H9 (cell line): Measurements from ENCODE around the gene CMC4. TPM values are rescaled to one million over a fixed set of nuclear protein-coding genes. Genes with fewer than 3 reads are reported as not detected.

Experiments used
- DNase-seq: peaks from one replicate; pipeline ENCODE4 v3.0.0-alpha.2; 2017
- H2AFZ ChIP-seq: one replicate; pipeline ENCODE4 v1.6.1; 2013; ENCODE audit warnings: mild to moderate bottlenecking, low read length, control low read depth, moderate library complexity
- H2AK5ac ChIP-seq: 2 replicates; pipeline ENCODE4 v1.6.1; 2013; ENCODE audit warnings: low read length, control low read depth, mixed read lengths; ENCODE audit not compliant: insufficient read length
- H2BK120ac ChIP-seq: one replicate; pipeline ENCODE4 v1.6.1; 2013; ENCODE audit warnings: low read depth, mild to moderate bottlenecking, low read length, control low read depth, inconsistent platforms; ENCODE audit not compliant: poor library complexity, severe bottlenecking
- H2BK12ac ChIP-seq: 2 replicates; pipeline ENCODE4 v1.6.1; 2013; ENCODE audit warnings: low read length, control low read depth, mixed read lengths, low read depth; ENCODE audit not compliant: insufficient read length
- H2BK15ac ChIP-seq: 2 replicates; pipeline ENCODE4 v1.6.1; 2013; ENCODE audit warnings: low read depth, low read length, control low read depth
- H2BK20ac ChIP-seq: one replicate; pipeline ENCODE4 v1.6.1; 2013; ENCODE audit warnings: low read depth, mild to moderate bottlenecking, low read length, control low read depth, inconsistent platforms; ENCODE audit not compliant: poor library complexity, severe bottlenecking
- H2BK5ac ChIP-seq: 2 replicates; pipeline ENCODE4 v1.6.1; 2013; ENCODE audit warnings: low read length, control low read depth, mixed read lengths; ENCODE audit not compliant: insufficient read length
- H3K14ac ChIP-seq: 2 replicates; pipeline ENCODE4 v1.6.1; 2013; ENCODE audit warnings: low read length, control low read depth; ENCODE audit not compliant: insufficient read depth
- H3K18ac ChIP-seq: 2 replicates; pipeline ENCODE4 v1.6.1; 2013; ENCODE audit warnings: low read depth, mild to moderate bottlenecking, mixed read lengths, low read length, control low read depth; ENCODE audit not compliant: insufficient read length
- H3K23ac ChIP-seq: 2 replicates; pipeline ENCODE4 v1.6.1; 2013; ENCODE audit warnings: low read length, control low read depth, mixed read lengths, low read depth; ENCODE audit not compliant: insufficient read length
- H3K23me2 ChIP-seq: 2 replicates; pipeline ENCODE4 v1.6.1; 2013; ENCODE audit warnings: low read depth, mild to moderate bottlenecking, mixed read lengths, low read length, control low read depth; ENCODE audit not compliant: insufficient read length, poor library complexity, severe bottlenecking
- H3K27ac ChIP-seq: 2 replicates; pipeline ENCODE4 v1.5.1; 2013; ENCODE audit warnings: low read length, control low read depth, mixed read lengths, low read depth; ENCODE audit not compliant: insufficient read length
- H3K27me3 ChIP-seq: 2 replicates; pipeline ENCODE4 v1.6.1; 2013; ENCODE audit warnings: low read length, control low read depth, inconsistent platforms; ENCODE audit not compliant: insufficient read depth
- H3K4ac ChIP-seq: 2 replicates; pipeline ENCODE4 v1.6.1; 2013; ENCODE audit warnings: low read depth, mild to moderate bottlenecking, control low read depth, inconsistent platforms, low read length, moderate library complexity
- H3K4me1 ChIP-seq: 2 replicates; pipeline ENCODE4 v1.6.1; 2013; ENCODE audit warnings: low read length, control low read depth, inconsistent platforms; ENCODE audit not compliant: insufficient read depth
- H3K4me2 ChIP-seq: 2 replicates; pipeline ENCODE4 v1.6.1; 2013; ENCODE audit warnings: low read length, control low read depth, mixed read lengths; ENCODE audit not compliant: insufficient read length, insufficient read depth
- H3K56ac ChIP-seq: 2 replicates; pipeline ENCODE4 v1.6.1; 2013; ENCODE audit warnings: low read depth, mild to moderate bottlenecking, mixed read lengths, low read length, control low read depth; ENCODE audit not compliant: insufficient read length
- H3K79me1 ChIP-seq: 2 replicates; pipeline ENCODE4 v1.6.1; 2013; ENCODE audit warnings: low read depth, mild to moderate bottlenecking, moderate library complexity, low read length, control low read depth, inconsistent platforms; ENCODE audit not compliant: insufficient read depth, poor library complexity, severe bottlenecking
- H3K79me2 ChIP-seq: 2 replicates; pipeline ENCODE4 v1.6.1; 2013; ENCODE audit warnings: low read length, control low read depth, inconsistent platforms; ENCODE audit not compliant: insufficient read depth
- H3K9ac ChIP-seq: 2 replicates; pipeline ENCODE4 v1.6.1; 2013; ENCODE audit warnings: low read length, control low read depth, mixed read lengths; ENCODE audit not compliant: insufficient read length; ENCODE audit errors: extremely low read depth
- H3K9me3 ChIP-seq: one replicate; pipeline ENCODE4 v1.6.1; 2013; ENCODE audit warnings: low read depth, low read length, inconsistent platforms; ENCODE audit not compliant: control insufficient read depth
- H3T11ph ChIP-seq: one replicate; pipeline ENCODE4 v1.6.1; 2013; ENCODE audit warnings: mild to moderate bottlenecking, low read length, control low read depth, inconsistent platforms
- H4K20me1 ChIP-seq: one replicate; pipeline ENCODE4 v1.6.1; 2013; ENCODE audit not compliant: control insufficient read depth, insufficient read length, insufficient read depth
- H4K5ac ChIP-seq: 2 replicates; pipeline ENCODE4 v1.6.1; 2013; ENCODE audit warnings: low read depth, mild to moderate bottlenecking, mixed read lengths, low read length, control low read depth; ENCODE audit not compliant: insufficient read length
- H4K8ac ChIP-seq: replicated peaks from 2 replicates; pipeline ENCODE4 v1.6.1; 2013; ENCODE audit warnings: low read length, control low read depth, mixed read lengths, low read depth; ENCODE audit not compliant: insufficient read length
- H4K91ac ChIP-seq: 2 replicates; pipeline ENCODE4 v1.6.1; 2013; ENCODE audit warnings: low read depth, mild to moderate bottlenecking, moderate library complexity, mixed read lengths, low read length, control low read depth; ENCODE audit not compliant: insufficient read length
- H3K27ac Mint-ChIP-seq, 3 experiments: 2 replicates in 2 of 3; 3 replicates in 1 of 3; pipeline ENCODE4 v1.8.0; 2020 to 2021; ENCODE audit warnings: mixed read lengths in 3 of 3, mild to moderate bottlenecking in 1 of 3, moderate library complexity in 1 of 3
- H3K27me3 Mint-ChIP-seq: 2 replicates; pipeline ENCODE4 v1.8.0; 2021; ENCODE audit warnings: low read depth, mild to moderate bottlenecking, moderate library complexity, mixed read lengths
- H3K36me3 Mint-ChIP-seq, 3 experiments: 2 replicates in 2 of 3; 3 replicates in 1 of 3; pipeline ENCODE4 v1.8.0; 2020 to 2021; ENCODE audit warnings: low read depth in 3 of 3, mixed read lengths in 3 of 3; ENCODE audit not compliant: insufficient read depth in 1 of 3
- H3K4me1 Mint-ChIP-seq, 2 experiments: 2 replicates each; pipeline ENCODE4 v1.8.0; 2020; ENCODE audit warnings: mixed read lengths in 2 of 2
- H3K4me3 Mint-ChIP-seq, 2 experiments: 2 replicates in 1 of 2; 3 replicates in 1 of 2; pipeline ENCODE4 v1.8.0; 2020 to 2021; ENCODE audit warnings: mild to moderate bottlenecking in 2 of 2, mixed read lengths in 2 of 2, moderate library complexity in 1 of 2
- H3K9me3 Mint-ChIP-seq, 2 experiments: 2 replicates in 1 of 2; 3 replicates in 1 of 2; pipeline ENCODE4 v1.8.0; 2020; ENCODE audit warnings: mild to moderate bottlenecking in 2 of 2, mixed read lengths in 2 of 2, moderate library complexity in 1 of 2
- CTCF ChIP-seq: fragments of 200-600 bp; sonication (generic); conservative IDR thresholded peaks from 3 replicates; pipeline ENCODE4 v1.8.0; 2021; ENCODE audit warnings: antibody characterized with exemption, mild to moderate bottlenecking
- WGBS: extraction: QIAGEN DNeasy Blood & Tissue Kit; methylation state at CpG from one replicate; pipeline ENCODE4 v1.1.7; 2013; ENCODE audit warnings: missing lambda C conversion rate, low lambda C conversion rate, mixed read lengths; ENCODE audit not compliant: insufficient read length; ENCODE audit errors: extremely low coverage; 5-methylcytosine and 5-hydroxymethylcytosine counted together
- total RNA-seq: library from RNA; stranded (reverse); gene quantifications from 2 replicates; pipeline ENCODE4 v1.2.1, GENCODE V29; 2021

The CMC4 gene
- total RNA-seq, 1 experiment from 2014 or later = 6.2 TPM

- Histone ChIP-seq H2BK15ac (no peak overlapping the region), H3K9me3 (peaks cover 20% of the 10 kb centered on the region), H4K5ac (no peak overlapping the region), H3K4ac (no peak overlapping the region), H3K79me2 (no peaks in the 10 kb centered on the region), H3K27ac (no peak overlapping the region), H3K9ac (no peak overlapping the region), H3T11ph (no peak overlapping the region), H4K91ac (no peak overlapping the region), H3K18ac (no peak overlapping the region), H2BK5ac (no peak overlapping the region), H2AK5ac (no peak overlapping the region), H3K27me3 (no peaks in the 10 kb centered on the region), H3K14ac (no peak overlapping the region), H2BK120ac (no peak overlapping the region), H3K23ac (no peak overlapping the region), H2AFZ (no peak overlapping the region), H3K56ac (no peak overlapping the region), H4K20me1 (no peaks in the 10 kb centered on the region), H3K79me1 (no peaks in the 10 kb centered on the region), H2BK12ac (no peak overlapping the region), H3K4me2 (no peak overlapping the region), H4K8ac (no peak overlapping the region), H3K4me1 (no peaks in the 10 kb centered on the region), H2BK20ac (no peak overlapping the region), H3K23me2 (no peaks in the 10 kb centered on the region)
- Mint-ChIP-seq H3K4me3 (no peak overlapping the region), H3K27me3 (no peaks in the 10 kb centered on the region), H3K36me3 (peaks cover 16 to 20% (median 18%) of the 10 kb centered on the region in 3 experiments), H3K4me1 (peaks cover 4 to 6% of the 10 kb centered on the region in 2 experiments; a peak in 3 of 4 replicates), H3K9me3 (peaks cover 57 to 62% of the 10 kb centered on the region in 2 experiments), H3K27ac (no peak overlapping the region)
- DNase-seq = no peak
- no CpG with 5 or more reads among the region's 5 CpGs for WGBS
- no peak for TF ChIP-seq CTCF
Observed at GRCh38 chrX:155031657-155032056, 39.3 kb downstream of the CMC4 start.
